HepG2 (cell line): Measurements from ENCODE around the gene BUB1B. TPM values are rescaled to one million over a fixed set of nuclear protein-coding genes. Genes with fewer than 3 reads are reported as not detected.
A peak's percentile ranks its signal among the peaks of the same experiment; 100 is the strongest.

Source experiments
- ARHGAP35 ChIP-seq: sonication (generic); formaldehyde crosslinking; IDR thresholded peaks from 2 replicates; pipeline ENCODE4 v1.9.0; 2022; ENCODE audit warnings: mild to moderate bottlenecking, inconsistent platforms, moderate library complexity, missing genetic modification reagents, borderline replicate concordance
- ELF4 ChIP-seq: sonication (generic); formaldehyde crosslinking; IDR thresholded peaks from 2 replicates; pipeline ENCODE4 v1.5.0; 2020; ENCODE audit warnings: missing genetic modification reagents, mild to moderate bottlenecking, moderate library complexity, borderline replicate concordance
- FOXJ3 ChIP-seq: sonication (generic); formaldehyde crosslinking; IDR thresholded peaks from 2 replicates; pipeline ENCODE4 v1.4.0; 2020; ENCODE audit warnings: missing genetic modification reagents, mild to moderate bottlenecking, borderline replicate concordance
- HES4 ChIP-seq: sonication (generic); formaldehyde crosslinking; IDR thresholded peaks from 2 replicates; pipeline ENCODE4 v1.9.0; 2021; ENCODE audit warnings: mild to moderate bottlenecking, missing genetic modification reagents, borderline replicate concordance
- HOXA7 ChIP-seq: sonication (generic); formaldehyde crosslinking; IDR thresholded peaks from 2 replicates; pipeline ENCODE4 v1.8.1; 2022; ENCODE audit warnings: mild to moderate bottlenecking, missing genetic modification reagents, moderate library complexity
- LCORL ChIP-seq, 2 experiments: fragments of 450-650 bp in 1 of 2; sonication (generic) in 1 of 2; formaldehyde crosslinking in 1 of 2; IDR thresholded peaks; 2 replicates each; pipeline versions ENCODE4 v1.5.0 to v1.6.1; 2017 to 2020; ENCODE audit warnings: antibody characterized with exemption in 1 of 2, missing genetic modification reagents in 1 of 2
- SOX5 ChIP-seq: IDR thresholded peaks from 2 replicates; pipeline ENCODE4 v1.6.1; 2016; ENCODE audit warnings: borderline replicate concordance
- SPEN ChIP-seq: sonication (generic); formaldehyde crosslinking; IDR thresholded peaks from 2 replicates; pipeline ENCODE4 v1.5.1; 2020; ENCODE audit warnings: low read depth, mild to moderate bottlenecking, missing genetic modification reagents
- TCF12 ChIP-seq, 2 experiments: fragments of 450-650 bp in 1 of 2; sonication (generic) in 1 of 2; formaldehyde crosslinking in 1 of 2; IDR thresholded peaks; 2 replicates each; pipeline versions ENCODE4 v1.6.1 to v1.8.0; 2017 to 2022; ENCODE audit warnings: antibody characterized with exemption in 1 of 2, mild to moderate bottlenecking in 1 of 2, missing genetic modification reagents in 1 of 2, moderate library complexity in 1 of 2
- ZBTB8A ChIP-seq: sonication (generic); formaldehyde crosslinking; IDR thresholded peaks from 2 replicates; pipeline ENCODE4 v1.4.0; 2020; ENCODE audit warnings: mild to moderate bottlenecking, low read depth, missing genetic modification reagents, borderline replicate concordance
- ZNF660 ChIP-seq: sonication (generic); formaldehyde crosslinking; IDR thresholded peaks from 2 replicates; pipeline ENCODE4 v1.5.1; 2020; ENCODE audit warnings: mild to moderate bottlenecking, low read depth, missing genetic modification reagents, borderline replicate concordance
- ZNF777 ChIP-seq: sonication (generic); formaldehyde crosslinking; IDR thresholded peaks from 2 replicates; pipeline ENCODE4 v1.4.0; 2020; ENCODE audit warnings: missing genetic modification reagents
- polyA plus RNA-seq, 8 experiments: library from polyadenylated mRNA; depleted of rRNA in 3 of 8; stranded (reverse) in 7 of 8; unstranded in 1 of 8; fragments of >200 nt; fragmentation: Illumina TruSeq in 4 of 8; extraction: Trizol in 4 of 8; gene quantifications; 2 replicates each; pipeline versions ENCODE4 v1.2.1 to v1.2.3, GENCODE V29; 2011 to 2016; ENCODE audit warnings: low read depth in 4 of 8, missing spikeins in 1 of 8, mixed read lengths in 1 of 8; ENCODE audit not compliant: insufficient read depth in 1 of 8
- total RNA-seq, 5 experiments: library from RNA; depleted of rRNA; stranded (reverse); fragments of >200 nt; fragmentation: Illumina TruSeq; extraction: Trizol; gene quantifications; 2 replicates each; pipeline ENCODE4 v1.2.3, GENCODE V29; 2016; ENCODE audit warnings: low read depth in 1 of 5
- TF ChIP-seq, protein P1 (sequence below): sonication (generic); formaldehyde crosslinking; IDR thresholded peaks from 2 replicates; pipeline ENCODE4 v1.5.0; 2020; ENCODE audit warnings: missing genetic modification reagents
- TF ChIP-seq, protein P2 (sequence below), 2 experiments: fragments of 450-650 bp in 1 of 2; sonication (generic) in 1 of 2; formaldehyde crosslinking in 1 of 2; IDR thresholded peaks; 2 replicates each; pipeline versions ENCODE4 v1.6.1 to v1.8.0; 2016 to 2022; ENCODE audit warnings: antibody characterized with exemption in 1 of 2, mild to moderate bottlenecking in 1 of 2, missing genetic modification reagents in 1 of 2

The BUB1B gene
- total and polyA plus RNA-seq, 2 of the 13 experiments (the other 11 are each of a cell fraction or from before 2014, with no cell fraction given) = 26.2 to 63.5 TPM

- TF ChIP-seq, protein P1, sequence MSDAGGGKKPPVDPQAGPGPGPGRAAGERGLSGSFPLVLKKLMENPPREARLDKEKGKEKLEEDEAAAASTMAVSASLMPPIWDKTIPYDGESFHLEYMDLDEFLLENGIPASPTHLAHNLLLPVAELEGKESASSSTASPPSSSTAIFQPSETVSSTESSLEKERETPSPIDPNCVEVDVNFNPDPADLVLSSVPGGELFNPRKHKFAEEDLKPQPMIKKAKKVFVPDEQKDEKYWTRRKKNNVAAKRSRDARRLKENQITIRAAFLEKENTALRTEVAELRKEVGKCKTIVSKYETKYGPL = no peak
- peak; percentile 78 for TF ChIP-seq SPEN (CRISPR knock-in tag)
- no peak; the same call in 1 of the 2 replicates for TF ChIP-seq SOX5 (CRISPR knock-in tag)
- no peak; the same call in 1 of the 2 replicates for TF ChIP-seq ZNF777 (CRISPR knock-in tag)
- no peak for TF ChIP-seq ELF4 (CRISPR knock-in tag)
- TF ChIP-seq HES4 (CRISPR knock-in tag) = 0 out of 2 replicates have a peak, but pooled peaks have one; percentile 13
- no peak for TF ChIP-seq ZNF660 (CRISPR knock-in tag)
- no peak for TF ChIP-seq ZBTB8A (CRISPR knock-in tag)
- TF ChIP-seq TCF12 (IDR thresholded peaks at IDR 0.05) = no peak
- TF ChIP-seq TCF12 (CRISPR knock-in tag; IDR thresholded peaks at IDR 0.05) = no peak
- peak; percentile 43; the same call in 1 of the 2 replicates for TF ChIP-seq FOXJ3 (CRISPR knock-in tag)
- TF ChIP-seq, protein P2, sequence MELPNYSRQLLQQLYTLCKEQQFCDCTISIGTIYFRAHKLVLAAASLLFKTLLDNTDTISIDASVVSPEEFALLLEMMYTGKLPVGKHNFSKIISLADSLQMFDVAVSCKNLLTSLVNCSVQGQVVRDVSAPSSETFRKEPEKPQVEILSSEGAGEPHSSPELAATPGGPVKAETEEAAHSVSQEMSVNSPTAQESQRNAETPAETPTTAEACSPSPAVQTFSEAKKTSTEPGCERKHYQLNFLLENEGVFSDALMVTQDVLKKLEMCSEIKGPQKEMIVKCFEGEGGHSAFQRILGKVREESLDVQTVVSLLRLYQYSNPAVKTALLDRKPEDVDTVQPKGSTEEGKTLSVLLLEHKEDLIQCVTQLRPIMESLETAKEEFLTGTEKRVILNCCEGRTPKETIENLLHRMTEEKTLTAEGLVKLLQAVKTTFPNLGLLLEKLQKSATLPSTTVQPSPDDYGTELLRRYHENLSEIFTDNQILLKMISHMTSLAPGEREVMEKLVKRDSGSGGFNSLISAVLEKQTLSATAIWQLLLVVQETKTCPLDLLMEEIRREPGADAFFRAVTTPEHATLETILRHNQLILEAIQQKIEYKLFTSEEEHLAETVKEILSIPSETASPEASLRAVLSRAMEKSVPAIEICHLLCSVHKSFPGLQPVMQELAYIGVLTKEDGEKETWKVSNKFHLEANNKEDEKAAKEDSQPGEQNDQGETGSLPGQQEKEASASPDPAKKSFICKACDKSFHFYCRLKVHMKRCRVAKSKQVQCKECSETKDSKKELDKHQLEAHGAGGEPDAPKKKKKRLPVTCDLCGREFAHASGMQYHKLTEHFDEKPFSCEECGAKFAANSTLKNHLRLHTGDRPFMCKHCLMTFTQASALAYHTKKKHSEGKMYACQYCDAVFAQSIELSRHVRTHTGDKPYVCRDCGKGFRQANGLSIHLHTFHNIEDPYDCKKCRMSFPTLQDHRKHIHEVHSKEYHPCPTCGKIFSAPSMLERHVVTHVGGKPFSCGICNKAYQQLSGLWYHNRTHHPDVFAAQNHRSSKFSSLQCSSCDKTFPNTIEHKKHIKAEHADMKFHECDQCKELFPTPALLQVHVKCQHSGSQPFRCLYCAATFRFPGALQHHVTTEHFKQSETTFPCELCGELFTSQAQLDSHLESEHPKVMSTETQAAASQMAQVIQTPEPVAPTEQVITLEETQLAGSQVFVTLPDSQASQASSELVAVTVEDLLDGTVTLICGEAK (IDR thresholded peaks at IDR 0.05) = no peak
- TF ChIP-seq, protein P2 (CRISPR knock-in tag; IDR thresholded peaks at IDR 0.05) = peak; percentile 69
- no peak for TF ChIP-seq LCORL (IDR thresholded peaks at IDR 0.05)
- TF ChIP-seq LCORL (CRISPR knock-in tag; IDR thresholded peaks at IDR 0.05) = no peak; the same call in 1 of the 2 replicates
- TF ChIP-seq HOXA7 (CRISPR knock-in tag) = no peak
- no peak for TF ChIP-seq ARHGAP35 (CRISPR knock-in tag)
Measured at GRCh38 chr15:40160689-40161688, at the start of gene BUB1B (continued).
